ENCODE data around the gene ZFP36L2.

ZFP36L2 gene

GRCh38 chr2:43202289-43202688, 24.1 kb downstream of the ZFP36L2 start:
- TF ChIP-seq POLR2AphosphoS5 (IDR thresholded peaks at IDR 0.05; ENCODE audit: low read depth, low read length) (no peak), FOXP2 (optimal IDR thresholded peaks at IDR 0.05; ENCODE audit: borderline replicate concordance, extremely low read depth, extremely low read length, insufficient read depth) (no peak), REST (IDR thresholded peaks at IDR 0.05; ENCODE audit: insufficient read depth in 1 of 2, low read depth in 2 of 2, low read length in 2 of 2) (no peak), TAF1 (IDR thresholded peaks at IDR 0.05; ENCODE audit: borderline replicate concordance, insufficient read depth, low read length) (no peak), SIN3A (IDR thresholded peaks at IDR 0.05; ENCODE audit: borderline replicate concordance, insufficient read depth, low read length) (no peak)

GRCh38 chr2:43201497-43201896, 24.9 kb downstream of the ZFP36L2 start:
- TF ChIP-seq TAF1 (IDR thresholded peaks at IDR 0.05; ENCODE audit: borderline replicate concordance, insufficient read depth, low read length) (no peak), POLR2AphosphoS5 (IDR thresholded peaks at IDR 0.05; ENCODE audit: low read depth, low read length) (no peak), REST (IDR thresholded peaks at IDR 0.05; ENCODE audit: insufficient read depth in 1 of 2, low read depth in 2 of 2, low read length in 2 of 2) (no peak), FOXP2 (optimal IDR thresholded peaks at IDR 0.05; ENCODE audit: borderline replicate concordance, extremely low read depth, extremely low read length, insufficient read depth) (no peak), SIN3A (IDR thresholded peaks at IDR 0.05; ENCODE audit: borderline replicate concordance, insufficient read depth, low read length) (no peak)

- TF ChIP-seq POLR2AphosphoS5 (IDR thresholded peaks at IDR 0.05; ENCODE audit: low read depth, low read length) (no peak), SIN3A (IDR thresholded peaks at IDR 0.05; ENCODE audit: borderline replicate concordance, insufficient read depth, low read length) (no peak), REST (IDR thresholded peaks at IDR 0.05; ENCODE audit: insufficient read depth in 1 of 2, low read depth in 2 of 2, low read length in 2 of 2) (no peak), TAF1 (IDR thresholded peaks at IDR 0.05; ENCODE audit: borderline replicate concordance, insufficient read depth, low read length) (no peak), FOXP2 (optimal IDR thresholded peaks at IDR 0.05; ENCODE audit: borderline replicate concordance, extremely low read depth, extremely low read length, insufficient read depth) (no peak)
These were observed 25.4 kb downstream of the ZFP36L2 start for GRCh38 chr2:43201016-43201415.

- TF ChIP-seq REST (IDR thresholded peaks at IDR 0.05; ENCODE audit: insufficient read depth in 1 of 2, low read depth in 2 of 2, low read length in 2 of 2): no peak
- no peak for TF ChIP-seq FOXP2 (optimal IDR thresholded peaks at IDR 0.05; ENCODE audit: borderline replicate concordance, extremely low read depth, extremely low read length, insufficient read depth)
- TF ChIP-seq SIN3A (IDR thresholded peaks at IDR 0.05; ENCODE audit: borderline replicate concordance, insufficient read depth, low read length): no peak
- TF ChIP-seq TAF1 (IDR thresholded peaks at IDR 0.05; ENCODE audit: borderline replicate concordance, insufficient read depth, low read length): no peak
- TF ChIP-seq POLR2AphosphoS5 (IDR thresholded peaks at IDR 0.05; ENCODE audit: low read depth, low read length): no peak
These were observed 26.6 kb downstream of the ZFP36L2 start for GRCh38 chr2:43199492-43200488.

Data from PFSK-1 (cell line).